Esophagus muscularis mucosa (tissue), 4 donors: ENCODE data around the gene PRDM16. TPM values are rescaled to one million over a fixed set of nuclear protein-coding genes. Genes with fewer than 3 reads are reported as not detected.

ENCODE experiments used
- DNase-seq: peaks from one replicate; pipeline ENCODE4 v3.0.0-alpha.2; 2017; ENCODE audit errors: extremely low spot score
- H3K27ac ChIP-seq, 4 donors: fragments of 200-600 bp; sonication (generic); replicated peaks in 1 of 4; 1 replicate in 3 of 4; 2 replicates in 1 of 4; pipeline ENCODE4 v1.5.1; 2016 to 2019; ENCODE audit warnings: mild to moderate bottlenecking in 1 of 4
- H3K27me3 ChIP-seq, 4 donors: fragments of 200-600 bp; sonication (generic); one replicate each; pipeline versions ENCODE4 v1.5.1 to v1.6.0; 2016 to 2019
- H3K36me3 ChIP-seq, 4 donors: fragments of 200-600 bp; sonication (generic); one replicate each; pipeline ENCODE4 v1.5.1; 2016 to 2019
- H3K4me1 ChIP-seq, 4 donors: fragments of 200-600 bp; sonication (generic); one replicate each; pipeline ENCODE4 v1.5.1; 2016 to 2019
- H3K4me3 ChIP-seq, 4 donors: fragments of 200-600 bp; sonication (generic); 1 replicate in 2 of 4; 2 replicates in 2 of 4; pipeline ENCODE4 v1.5.1; 2016 to 2019; ENCODE audit warnings: mild to moderate bottlenecking in 4 of 4, moderate library complexity in 1 of 4
- H3K9me3 ChIP-seq, 4 donors: fragments of 200-600 bp; sonication (generic); 1 replicate in 3 of 4; 2 replicates in 1 of 4; pipeline ENCODE4 v1.5.1; 2016 to 2019
- EP300 ChIP-seq: sonication (generic); formaldehyde crosslinking; IDR thresholded peaks from one replicate; pipeline ENCODE4 v1.6.1; 2017; ENCODE audit warnings: antibody characterized with exemption
- POLR2A ChIP-seq: fragments of 450-650 bp; IDR thresholded peaks from one replicate; pipeline ENCODE4 v1.6.1; 2017; ENCODE audit warnings: antibody characterized with exemption, moderate library complexity, mild to moderate bottlenecking, low read depth
- POLR2AphosphoS5 ChIP-seq, 2 donors: sonication (generic); formaldehyde crosslinking; IDR thresholded peaks; one replicate each; pipeline ENCODE4 v1.6.1; 2017; ENCODE audit warnings: antibody characterized with exemption in 2 of 2
- WGBS: methylation state at CpG from one replicate; pipeline ENCODE4 v1.1.5; 2018; 5-methylcytosine and 5-hydroxymethylcytosine counted together
- intact Hi-C: fragments of 100-400 bp; cut with DNase I; formaldehyde crosslinking; loops from one replicate; pipeline ENCODE4 v1.15.1; 2023
- total RNA-seq, 4 donors: library from RNA; depleted of rRNA; stranded (reverse); fragments of >200 nt; gene quantifications; one replicate each; pipeline versions ENCODE4 v1.1.0 to v1.2.1, GENCODE V29; 2016
- TF ChIP-seq, protein P1 (sequence below), 3 experiments: fragments of 200-600 bp in 2 of 3; fragments of 450-650 bp in 1 of 3; sonication (generic) in 2 of 3; IDR thresholded peaks; one replicate each; pipeline ENCODE4 v1.5.1; 2017 to 2019; ENCODE audit warnings: antibody characterized with exemption in 3 of 3, mild to moderate bottlenecking in 2 of 3, moderate library complexity in 1 of 3

The PRDM16 gene
- total RNA-seq, 4 donors from 2014 or later = 1.2 to 4.4 (median 2.2) TPM

DNA sequence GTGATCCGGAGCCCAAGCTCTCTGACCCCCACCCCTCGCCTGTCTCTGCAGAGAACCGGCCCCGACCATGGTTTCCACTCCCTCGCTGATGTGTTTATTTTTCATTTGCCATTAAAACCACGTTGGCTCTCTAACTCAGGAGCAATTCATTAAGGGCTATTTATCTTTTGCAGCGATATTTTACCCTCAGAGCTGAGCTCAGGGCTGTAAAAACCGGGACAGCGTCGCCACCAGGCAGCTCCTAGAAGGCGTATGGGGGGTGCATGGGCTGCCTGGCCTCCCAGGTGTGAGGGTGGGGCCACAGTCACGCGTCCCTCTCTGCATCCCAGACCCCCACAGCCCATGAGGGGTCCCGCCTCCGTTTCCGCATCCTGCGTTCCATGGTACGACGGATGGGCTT is 71.4 kb downstream of the PRDM16 start:
- intact Hi-C loops = no loop called here
- WGBS = 64% methylated on average over 16 of the region's 19 CpGs
- DNase-seq = no peak
- Histone ChIP-seq H3K4me1 (peaks cover 15 to 27% (median 18%) of the 10 kb centered on the region in 4 donors), H3K27me3 (peaks cover 0 to 100% (median 16%) of the 10 kb centered on the region in 4 donors), H3K9me3 (no peaks in the 10 kb centered on the region), H3K27ac (no peak overlapping the region), H3K4me3 (peak overlapping the region in 3 of 4 donors; percentile 0 to 10 (median 9)), H3K36me3 (no peaks in the 10 kb centered on the region)
- TF ChIP-seq POLR2AphosphoS5 (IDR thresholded peaks at IDR 0.05) = no peak
- no peak for TF ChIP-seq POLR2A
- TF ChIP-seq EP300 = no peak
- TF ChIP-seq, protein P1, sequence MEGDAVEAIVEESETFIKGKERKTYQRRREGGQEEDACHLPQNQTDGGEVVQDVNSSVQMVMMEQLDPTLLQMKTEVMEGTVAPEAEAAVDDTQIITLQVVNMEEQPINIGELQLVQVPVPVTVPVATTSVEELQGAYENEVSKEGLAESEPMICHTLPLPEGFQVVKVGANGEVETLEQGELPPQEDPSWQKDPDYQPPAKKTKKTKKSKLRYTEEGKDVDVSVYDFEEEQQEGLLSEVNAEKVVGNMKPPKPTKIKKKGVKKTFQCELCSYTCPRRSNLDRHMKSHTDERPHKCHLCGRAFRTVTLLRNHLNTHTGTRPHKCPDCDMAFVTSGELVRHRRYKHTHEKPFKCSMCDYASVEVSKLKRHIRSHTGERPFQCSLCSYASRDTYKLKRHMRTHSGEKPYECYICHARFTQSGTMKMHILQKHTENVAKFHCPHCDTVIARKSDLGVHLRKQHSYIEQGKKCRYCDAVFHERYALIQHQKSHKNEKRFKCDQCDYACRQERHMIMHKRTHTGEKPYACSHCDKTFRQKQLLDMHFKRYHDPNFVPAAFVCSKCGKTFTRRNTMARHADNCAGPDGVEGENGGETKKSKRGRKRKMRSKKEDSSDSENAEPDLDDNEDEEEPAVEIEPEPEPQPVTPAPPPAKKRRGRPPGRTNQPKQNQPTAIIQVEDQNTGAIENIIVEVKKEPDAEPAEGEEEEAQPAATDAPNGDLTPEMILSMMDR (IDR thresholded peaks at IDR 0.05) = no peak

DNA sequence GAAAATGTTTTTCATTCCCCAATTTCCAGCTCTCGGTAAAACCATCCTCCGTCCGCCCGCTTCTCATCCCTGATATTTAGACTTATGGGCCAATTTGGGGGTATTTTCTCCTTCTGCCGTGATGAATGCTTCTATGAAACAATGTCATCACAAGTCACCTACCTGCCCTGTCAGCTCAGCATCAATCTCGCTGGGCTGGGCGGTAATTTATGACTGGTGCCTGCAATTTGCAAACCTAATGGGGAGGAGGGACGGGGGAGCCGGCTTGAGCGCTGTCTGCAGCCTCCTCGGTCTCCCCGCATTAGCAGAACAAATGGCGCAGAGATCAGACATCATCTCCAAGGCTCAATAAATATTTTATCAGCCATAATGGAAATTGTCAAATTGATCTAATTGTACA is 72.1 kb downstream of the PRDM16 start:
- 88% methylated on average over 13 of the region's 13 CpGs for WGBS
- Histone ChIP-seq H3K36me3 (no peaks in the 10 kb centered on the region), H3K27me3 (peaks cover 0 to 100% (median 20%) of the 10 kb centered on the region in 4 donors), H3K4me3 (no peak overlapping the region), H3K9me3 (no peaks in the 10 kb centered on the region), H3K4me1 (peaks cover 17 to 34% (median 21%) of the 10 kb centered on the region in 4 donors), H3K27ac (no peak overlapping the region)
- no peak for DNase-seq
- TF ChIP-seq EP300 = no peak
- TF ChIP-seq POLR2A = no peak
- TF ChIP-seq, protein P1 (IDR thresholded peaks at IDR 0.05) = no peak
- no peak for TF ChIP-seq POLR2AphosphoS5 (IDR thresholded peaks at IDR 0.05)
- intact Hi-C loops = no loop called here

DNA sequence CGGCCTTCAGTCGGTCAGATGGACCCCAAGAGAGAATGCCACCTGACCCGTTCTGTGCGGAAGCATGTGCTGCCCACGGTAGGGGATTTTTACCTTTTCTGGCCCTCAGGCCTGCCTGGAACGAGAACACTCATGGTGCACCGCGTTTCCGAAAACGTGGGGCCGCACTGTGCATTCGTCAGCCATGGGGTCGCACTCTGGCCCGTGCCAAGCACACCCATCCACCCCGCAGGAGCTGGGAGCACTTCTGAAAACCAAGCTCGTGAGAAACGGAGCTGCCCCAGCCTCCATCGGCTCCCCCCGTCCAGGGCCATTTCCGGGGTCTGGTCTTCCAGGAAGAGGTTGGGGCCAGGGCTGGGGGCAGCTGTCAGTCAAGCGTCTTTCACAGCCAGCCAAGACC is 72.8 kb downstream of the PRDM16 start:
- WGBS = 56% methylated on average over 14 of the region's 21 CpGs
- H3K27ac ChIP-seq = no peak overlapping the region
- no peak overlapping the region for H3K4me3 ChIP-seq
- no peaks in the 10 kb centered on the region for H3K9me3 ChIP-seq
- intact Hi-C loops = no loop called here
- TF ChIP-seq EP300 = no peak
- TF ChIP-seq, protein P1 (IDR thresholded peaks at IDR 0.05) = no peak
- no peak for TF ChIP-seq POLR2AphosphoS5 (IDR thresholded peaks at IDR 0.05)
- no peak for TF ChIP-seq POLR2A
- H3K4me1 ChIP-seq = peaks cover 17 to 34% (median 20%) of the 10 kb centered on the region in 4 donors
- DNase-seq = no peak
- H3K27me3 ChIP-seq = peaks cover 0 to 97% (median 20%) of the 10 kb centered on the region in 4 donors
- H3K36me3 ChIP-seq = no peaks in the 10 kb centered on the region

DNA sequence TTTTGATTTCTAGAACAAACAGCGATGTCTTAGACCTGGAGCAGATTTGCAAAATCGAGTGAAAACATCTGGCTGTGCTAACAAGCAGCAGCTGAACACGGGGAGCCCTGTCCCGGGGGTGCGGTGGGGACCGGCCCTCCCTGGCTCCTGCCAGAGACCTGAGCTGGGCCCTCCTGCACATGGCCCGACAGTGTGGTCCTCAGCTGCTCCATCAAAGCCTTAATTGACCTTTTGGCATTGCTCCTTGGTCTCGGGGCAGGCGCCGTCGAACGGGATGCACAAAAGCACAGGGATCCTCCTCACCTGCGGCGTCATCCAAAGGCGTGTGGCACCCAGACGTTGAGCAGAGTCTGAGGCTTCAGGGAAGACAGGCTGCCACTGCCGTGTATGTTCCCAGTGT is 73.2 kb downstream of the PRDM16 start:
- WGBS = 26% methylated on average over 3 of the region's 17 CpGs
- TF ChIP-seq POLR2AphosphoS5 (IDR thresholded peaks at IDR 0.05) (no peak), EP300 (no peak), POLR2A (no peak)
- TF ChIP-seq, protein P1 (IDR thresholded peaks at IDR 0.05) = no peak
- H3K27me3 ChIP-seq = peaks cover 0 to 94% (median 20%) of the 10 kb centered on the region in 4 donors

DNA sequence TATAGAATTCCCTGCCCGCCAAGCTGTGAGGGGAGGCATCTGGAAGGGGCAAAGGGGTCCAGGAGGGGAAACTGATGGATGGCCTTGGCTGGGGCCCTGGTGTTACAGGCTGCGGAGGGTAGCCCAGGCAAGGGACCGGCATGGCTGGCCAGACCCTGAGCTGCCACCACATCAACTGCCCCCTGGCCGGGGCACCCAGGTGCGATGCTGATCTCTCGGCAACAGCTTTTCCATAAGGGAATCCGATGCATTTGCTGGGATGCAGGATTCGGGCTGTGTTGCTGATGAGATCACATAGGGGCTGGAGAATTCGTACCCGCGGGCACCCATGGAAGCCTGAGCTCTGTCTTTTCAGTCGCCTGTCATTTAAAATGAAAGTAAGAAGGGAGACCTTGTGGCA is 73.7 kb downstream of the PRDM16 start:
- no peak for DNase-seq
- intact Hi-C loops = no loop called here
- Histone ChIP-seq H3K27me3 (peaks cover 0 to 94% (median 20%) of the 10 kb centered on the region in 4 donors), H3K36me3 (no peaks in the 10 kb centered on the region), H3K9me3 (no peaks in the 10 kb centered on the region), H3K27ac (no peak overlapping the region), H3K4me1 (peaks cover 16 to 34% (median 19%) of the 10 kb centered on the region in 4 donors), H3K4me3 (no peak overlapping the region)
- 88% methylated on average over 7 of the region's 12 CpGs for WGBS
- TF ChIP-seq EP300 (no peak), POLR2AphosphoS5 (IDR thresholded peaks at IDR 0.05) (no peak), POLR2A (no peak)
- TF ChIP-seq, protein P1 (IDR thresholded peaks at IDR 0.05) = no peak

More for the DNA sequence above, 73.2 kb downstream of the PRDM16 start:
- Histone ChIP-seq H3K27ac (no peak overlapping the region), H3K4me3 (no peak overlapping the region), H3K9me3 (no peaks in the 10 kb centered on the region), H3K36me3 (no peaks in the 10 kb centered on the region), H3K4me1 (peaks cover 16 to 34% (median 19%) of the 10 kb centered on the region in 4 donors)
- intact Hi-C loops = no loop called here
- DNase-seq = no peak
